Epithelial cell of proximal tubule (primary cell): Measurements from ENCODE around the gene CRELD1. TPM values are rescaled to one million over a fixed set of nuclear protein-coding genes. Genes with fewer than 3 reads are reported as not detected.
A peak's percentile ranks its signal among the peaks of the same experiment; 100 is the strongest.

Source experiments
- DNase-seq: peaks from one replicate; pipeline ENCODE4 v3.0.0-alpha.2; 2011; ENCODE audit warnings: low read depth
- H3K4me3 ChIP-seq: 2 replicates; pipeline ENCODE4 v1.5.1; 2011; ENCODE audit warnings: low read depth, mild to moderate bottlenecking, low read length
- total RNA-seq: library from RNA; depleted of rRNA; stranded (reverse); fragments of >200 nt; gene quantifications from 2 replicates; pipeline ENCODE4 v1.2.3, GENCODE V29; 2015
- TF ChIP-seq, protein P1 (sequence below): conservative IDR thresholded peaks from 2 replicates; pipeline ENCODE4 v1.5.1; 2012; ENCODE audit warnings: low read depth, mild to moderate bottlenecking, low read length

The CRELD1 gene
- total RNA-seq, 1 donor from 2014 or later = 36.6 TPM

DNA sequence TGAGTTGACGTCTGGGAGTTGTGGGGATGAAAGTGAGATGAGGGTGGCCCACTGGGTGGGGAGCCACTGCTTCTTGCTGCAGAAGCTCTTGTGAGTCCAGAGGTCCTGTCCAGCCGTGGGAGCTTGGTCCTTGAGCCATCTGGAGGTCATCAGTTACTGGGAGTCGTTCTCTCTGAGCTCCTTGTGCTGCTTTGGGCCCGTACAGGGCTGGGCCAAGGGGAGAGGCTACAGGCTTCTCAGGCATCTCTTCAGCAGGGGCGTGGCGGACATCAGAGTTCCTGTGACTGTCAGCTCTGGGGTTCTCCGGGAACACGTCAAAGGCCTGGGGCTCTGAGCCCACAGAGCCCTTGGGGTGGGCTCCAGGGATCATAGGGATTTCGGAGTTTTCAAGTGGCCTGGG, 16.0 kb downstream of the CRELD1 start:
- no peak for DNase-seq
- TF ChIP-seq, protein P1, sequence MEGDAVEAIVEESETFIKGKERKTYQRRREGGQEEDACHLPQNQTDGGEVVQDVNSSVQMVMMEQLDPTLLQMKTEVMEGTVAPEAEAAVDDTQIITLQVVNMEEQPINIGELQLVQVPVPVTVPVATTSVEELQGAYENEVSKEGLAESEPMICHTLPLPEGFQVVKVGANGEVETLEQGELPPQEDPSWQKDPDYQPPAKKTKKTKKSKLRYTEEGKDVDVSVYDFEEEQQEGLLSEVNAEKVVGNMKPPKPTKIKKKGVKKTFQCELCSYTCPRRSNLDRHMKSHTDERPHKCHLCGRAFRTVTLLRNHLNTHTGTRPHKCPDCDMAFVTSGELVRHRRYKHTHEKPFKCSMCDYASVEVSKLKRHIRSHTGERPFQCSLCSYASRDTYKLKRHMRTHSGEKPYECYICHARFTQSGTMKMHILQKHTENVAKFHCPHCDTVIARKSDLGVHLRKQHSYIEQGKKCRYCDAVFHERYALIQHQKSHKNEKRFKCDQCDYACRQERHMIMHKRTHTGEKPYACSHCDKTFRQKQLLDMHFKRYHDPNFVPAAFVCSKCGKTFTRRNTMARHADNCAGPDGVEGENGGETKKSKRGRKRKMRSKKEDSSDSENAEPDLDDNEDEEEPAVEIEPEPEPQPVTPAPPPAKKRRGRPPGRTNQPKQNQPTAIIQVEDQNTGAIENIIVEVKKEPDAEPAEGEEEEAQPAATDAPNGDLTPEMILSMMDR = no peak
- H3K4me3 ChIP-seq = no peak overlapping the region

DNA sequence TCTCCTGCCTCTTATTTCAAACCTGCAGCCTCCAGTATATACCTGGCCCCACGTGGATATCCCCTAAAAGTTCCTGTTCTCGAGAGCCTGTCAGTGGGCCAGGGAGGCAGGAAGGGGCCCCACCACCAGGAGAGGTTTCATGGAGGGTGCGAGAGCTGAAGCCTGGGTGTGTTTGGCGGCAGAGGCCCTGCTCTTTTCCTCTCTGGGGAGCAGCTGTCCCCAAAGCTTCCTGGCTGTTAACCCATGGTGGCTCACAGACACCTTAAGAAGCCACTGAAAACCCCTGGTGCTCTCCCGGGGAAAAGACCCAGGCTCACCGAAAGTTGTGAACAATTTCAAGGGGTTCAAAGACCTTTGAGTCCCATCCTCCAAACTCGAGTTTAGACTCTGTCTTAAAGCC, 17.5 kb downstream of the CRELD1 start:
- TF ChIP-seq, protein P1 = no peak
- H3K4me3 ChIP-seq = no peak overlapping the region

DNA sequence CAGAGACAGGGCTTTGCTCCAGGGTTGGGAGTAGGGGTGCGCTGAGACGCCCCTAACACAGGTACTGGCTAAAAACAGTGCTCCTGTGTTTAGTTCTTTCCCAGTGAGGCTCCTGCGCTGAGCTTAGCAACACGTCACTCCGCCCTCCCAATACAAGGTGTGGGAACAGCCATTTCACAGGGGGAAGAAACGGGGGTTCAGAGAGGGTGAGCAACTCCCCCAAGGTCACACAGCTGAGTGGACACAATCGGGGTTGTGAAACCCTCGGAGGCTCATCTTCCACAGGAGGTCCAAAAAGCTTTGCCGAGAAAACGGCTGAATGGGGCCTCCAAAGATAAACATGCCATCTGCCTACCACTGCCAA, 17.9 kb downstream of the CRELD1 start:
- TF ChIP-seq, protein P1 = no peak
- no peak for DNase-seq
- peak overlapping the region; percentile 60 for H3K4me3 ChIP-seq

More for the DNA sequence above, 17.5 kb downstream of the CRELD1 start:
- DNase-seq = no peak

DNA sequence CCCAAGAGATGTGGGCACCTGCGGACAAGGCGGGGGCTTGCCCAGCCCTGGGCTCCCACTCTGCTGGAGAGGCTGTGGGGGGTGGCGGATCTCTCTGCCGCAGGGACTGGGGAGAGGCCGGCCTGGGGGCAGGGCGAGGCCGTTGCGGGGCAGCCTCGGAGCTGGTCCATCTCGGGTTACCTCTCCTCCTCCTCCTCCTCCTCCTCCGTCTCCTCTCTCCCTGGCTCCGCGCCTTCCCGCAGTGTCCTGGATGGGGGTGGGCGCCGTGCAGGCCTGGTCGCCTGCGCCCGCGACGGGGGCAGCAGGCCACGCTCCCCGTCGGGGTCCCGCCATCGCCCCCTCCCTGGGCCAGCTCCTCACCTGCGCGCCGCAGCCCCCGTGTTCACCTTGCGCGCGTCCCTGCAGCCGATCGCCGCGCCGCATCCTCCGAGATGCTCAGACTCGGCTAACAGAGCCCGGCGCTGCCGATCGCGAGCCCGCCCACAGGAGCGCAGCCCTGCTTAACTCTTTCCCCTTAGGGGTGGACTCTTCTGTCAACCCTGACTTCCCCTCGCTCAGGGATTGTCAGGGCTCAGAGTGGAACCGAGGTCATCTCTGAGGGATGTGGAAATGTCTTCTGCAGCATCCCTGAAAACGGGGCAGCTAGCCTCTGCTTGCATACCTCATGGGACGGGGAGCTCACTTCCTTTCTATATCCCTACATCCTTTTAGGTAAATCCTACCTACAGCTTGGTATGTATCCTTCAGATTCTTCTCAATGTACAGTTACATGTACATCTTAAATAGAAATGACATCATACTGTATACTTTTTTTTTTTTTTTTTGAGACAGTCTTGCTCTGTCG, 18.6 kb downstream of the CRELD1 start, which contains the start of gene PRRT3:
TSS of gene PRRT3 (minus strand) at position 447 of the 844 bp plus-strand sequence. CDS start 2,293 bp downstream, outside the sequence.
- H3K4me3 ChIP-seq = peak within 1 kb of the TSS; percentile 60
- DNase-seq = no peak
- TF ChIP-seq, protein P1 = no peak

DNA sequence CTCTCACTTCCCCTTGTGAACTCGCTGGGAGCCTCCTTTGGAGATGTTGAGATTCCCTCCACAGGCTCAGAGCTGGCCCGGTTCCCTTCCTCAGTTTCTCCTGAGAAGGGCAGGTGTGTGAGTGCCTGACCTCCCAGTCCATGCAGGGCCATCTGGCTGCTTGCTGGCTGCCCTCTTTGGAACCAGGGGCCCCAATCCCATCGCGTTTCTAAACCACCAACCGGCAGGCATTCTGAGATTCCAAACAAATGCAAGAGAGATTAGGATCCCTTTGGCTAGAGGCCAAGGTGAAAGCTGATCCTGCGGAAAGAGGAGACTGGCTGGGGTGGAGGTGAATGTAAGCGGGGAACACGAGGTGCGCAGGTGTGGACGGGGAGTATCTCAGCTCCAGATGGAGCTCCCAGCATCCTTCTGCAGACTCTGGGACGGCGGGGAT, 21.5 kb downstream of the CRELD1 start:
- TF ChIP-seq, protein P1 = no peak
- DNase-seq = no peak
- no peak overlapping the region for H3K4me3 ChIP-seq

DNA sequence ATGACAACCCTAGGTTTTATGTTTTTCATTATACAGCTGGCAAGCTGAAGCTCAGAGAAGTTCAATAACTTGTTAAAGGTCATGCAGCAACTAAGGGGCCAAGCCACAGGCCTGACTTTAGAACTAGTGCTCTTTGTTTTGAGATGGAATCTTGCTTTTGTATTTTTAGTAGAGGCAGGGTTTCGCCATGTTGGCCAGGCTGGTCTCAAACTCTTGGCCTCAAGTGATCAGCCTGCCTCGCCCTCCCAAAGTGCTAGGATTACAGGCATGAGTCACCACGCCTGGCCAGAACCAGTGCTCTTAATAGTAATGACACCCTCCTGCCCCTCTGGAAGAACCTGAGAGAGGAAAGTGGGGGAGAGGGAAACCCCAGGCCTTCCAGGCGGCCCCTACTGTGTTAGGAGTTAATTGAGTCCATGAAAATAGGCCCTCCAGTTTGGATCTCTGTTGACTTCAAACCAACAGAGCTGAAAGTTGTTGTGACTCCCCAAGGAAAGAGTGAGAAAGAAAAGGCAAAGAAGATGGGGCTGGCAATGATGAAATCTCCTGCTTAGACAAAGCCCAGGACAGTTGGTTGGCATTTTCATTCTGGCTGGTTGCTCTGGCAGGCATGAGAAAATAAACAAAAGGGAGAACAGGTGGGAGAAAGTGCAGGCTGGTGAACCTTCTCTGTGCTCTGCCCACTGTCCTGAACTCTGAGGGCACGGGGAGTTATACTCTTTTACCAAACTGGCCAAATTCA, 22.1 kb downstream of the CRELD1 start:
- TF ChIP-seq, protein P1 = no peak
- no peak overlapping the region for H3K4me3 ChIP-seq
- DNase-seq = no peak
